H1 (cell line): ENCODE measurements around the gene ALDH5A1. TPM values are rescaled to one million over a fixed set of nuclear protein-coding genes. Genes with fewer than 3 reads are reported as not detected.

ENCODE experiments used
- CTCF ChIA-PET: fragments of 300-600 bp; sonication (Branson Sonifier 250); formaldehyde crosslinking; loops from one replicate; lab custom pipeline; 2021; ENCODE audit not compliant: partially characterized antibody; lab: Charles Lee
- POLR2A ChIA-PET: fragments of 300-600 bp; sonication (Branson Sonifier 250); formaldehyde crosslinking; loops from one replicate; lab custom pipeline; 2021; ENCODE audit warnings: inconsistent platforms; ENCODE audit not compliant: partially characterized antibody; lab: Charles Lee
- DNase-seq, 2 experiments: peaks; one replicate each; pipeline versions ENCODE4 v3.0.0 to v3.0.0-alpha.2; 2010 to 2022; ENCODE audit warnings: low spot score in 2 of 2, low read depth in 1 of 2, mixed read lengths in 1 of 2
- FAIRE-seq: peaks from 2 replicates; lab custom pipeline; 2011; peaks lifted over from hg19 to GRCh38; lab: Jason Lieb, UNC
- H2AFZ ChIP-seq: 2 replicates; pipeline ENCODE4 v1.8.1; 2012; ENCODE audit warnings: low read length, inconsistent platforms
- H2AK5ac ChIP-seq: 2 replicates; pipeline ENCODE4 v1.6.1; 2013; ENCODE audit warnings: low read depth, low read length
- H2BK120ac ChIP-seq: replicated peaks from 2 replicates; pipeline ENCODE3; 2013; ENCODE audit warnings: low read depth, low read length, inconsistent platforms
- H2BK12ac ChIP-seq: 2 replicates; pipeline ENCODE4 v1.6.1; 2013; ENCODE audit warnings: low read depth, low read length
- H2BK15ac ChIP-seq: 2 replicates; pipeline ENCODE4 v1.6.1; 2013; ENCODE audit warnings: low read length
- H2BK20ac ChIP-seq: 2 replicates; pipeline ENCODE4 v1.6.1; 2013; ENCODE audit warnings: low read length
- H2BK5ac ChIP-seq: 2 replicates; pipeline ENCODE4 v1.6.1; 2013; ENCODE audit warnings: low read depth, low read length
- H3K14ac ChIP-seq: 2 replicates; pipeline ENCODE4 v1.6.1; 2013; ENCODE audit warnings: inconsistent platforms; ENCODE audit not compliant: insufficient read length
- H3K18ac ChIP-seq: 2 replicates; pipeline ENCODE4 v1.6.1; 2013; ENCODE audit warnings: low read length; ENCODE audit errors: extremely low read depth
- H3K23ac ChIP-seq: 2 replicates; pipeline ENCODE4 v1.6.1; 2013; ENCODE audit warnings: inconsistent platforms; ENCODE audit not compliant: insufficient read length
- H3K23me2 ChIP-seq: 2 replicates; pipeline ENCODE4 v1.6.1; 2013; ENCODE audit warnings: low read depth, low read length
- H3K27ac ChIP-seq: 2 replicates; pipeline ENCODE4 v1.6.1; 2011; ENCODE audit warnings: low read depth, low read length, inconsistent platforms
- H3K27me3 ChIP-seq, 4 experiments: replicated peaks in 1 of 4; 1 replicate in 1 of 4; 2 replicates in 3 of 4; pipeline versions ENCODE4 v1.6.1 to v1.8.1; 2011 to 2013; ENCODE audit warnings: low read length in 3 of 4, mild to moderate bottlenecking in 3 of 4, inconsistent platforms in 2 of 4, mixed read lengths in 2 of 4, moderate library complexity in 1 of 4; ENCODE audit not compliant: control insufficient read depth in 3 of 4, insufficient read depth in 3 of 4; ENCODE audit errors: extremely low read depth in 1 of 4
- H3K36me3 ChIP-seq, 4 experiments: 2 replicates each; pipeline versions ENCODE4 v1.6.1 to v1.8.1; 2011 to 2013; ENCODE audit warnings: mild to moderate bottlenecking in 4 of 4, low read length in 3 of 4, moderate library complexity in 2 of 4, control low read depth in 1 of 4, inconsistent platforms in 1 of 4; ENCODE audit not compliant: insufficient read depth in 4 of 4, control insufficient read depth in 2 of 4
- H3K4ac ChIP-seq: replicated peaks from 2 replicates; pipeline ENCODE3; 2013; ENCODE audit warnings: low read length, low read depth, mixed read lengths, inconsistent platforms; ENCODE audit not compliant: insufficient read length
- H3K4me1 ChIP-seq, 4 experiments: replicated peaks in 1 of 4; 1 replicate in 1 of 4; 2 replicates in 3 of 4; pipeline versions ENCODE4 v1.6.1 to v1.8.1; 2011 to 2013; ENCODE audit warnings: low read length in 3 of 4, inconsistent platforms in 2 of 4, mixed read lengths in 1 of 4; ENCODE audit not compliant: insufficient read depth in 4 of 4, control insufficient read depth in 3 of 4
- H3K4me2 ChIP-seq, 2 experiments: 2 replicates each; pipeline versions ENCODE4 v1.6.1 to v1.8.1; 2011 to 2013; ENCODE audit warnings: low read depth in 2 of 2, low read length in 2 of 2, control low read depth in 1 of 2, inconsistent platforms in 1 of 2, mild to moderate bottlenecking in 1 of 2; ENCODE audit not compliant: insufficient read depth in 1 of 2
- H3K4me3 ChIP-seq, 4 experiments: fragments of 200-600, 300-600 bp in 1 of 4; sonication (generic), shearing (Covaris generic), sonication (Bioruptor Twin) in 1 of 4; 2 replicates each; pipeline versions ENCODE4 v1.5.1 to v1.8.1; 2011 to 2016; ENCODE audit warnings: low read length in 4 of 4, low read depth in 3 of 4, control low read depth in 2 of 4, inconsistent platforms in 2 of 4, mild to moderate bottlenecking in 2 of 4, mixed read lengths in 1 of 4, moderate library complexity in 1 of 4; ENCODE audit not compliant: insufficient read depth in 2 of 4; ENCODE audit errors: extremely low read depth in 1 of 4
- H3K56ac ChIP-seq: replicated peaks from 2 replicates; pipeline ENCODE3; 2013; ENCODE audit warnings: low read depth, mild to moderate bottlenecking, mixed read lengths, low read length, inconsistent platforms; ENCODE audit not compliant: insufficient read length
- H3K79me1 ChIP-seq: 2 replicates; pipeline ENCODE4 v1.6.1; 2013; ENCODE audit warnings: low read depth, low read length, control low read depth
- H3K79me2 ChIP-seq, 2 experiments: 2 replicates each; pipeline versions ENCODE4 v1.6.1 to v1.8.1; 2012 to 2013; ENCODE audit warnings: low read length in 2 of 2, mild to moderate bottlenecking in 2 of 2, inconsistent platforms in 1 of 2; ENCODE audit not compliant: insufficient read depth in 2 of 2, control insufficient read depth in 1 of 2
- H3K9ac ChIP-seq, 4 experiments: replicated peaks in 1 of 4; 1 replicate in 1 of 4; 2 replicates in 3 of 4; pipeline versions ENCODE4 v1.6.1 to v1.8.1; 2011 to 2013; ENCODE audit warnings: low read depth in 3 of 4, low read length in 3 of 4, control low read depth in 2 of 4, mild to moderate bottlenecking in 2 of 4, moderate library complexity in 2 of 4, inconsistent platforms in 1 of 4; ENCODE audit errors: extremely low read depth in 1 of 4
- H3K9me3 ChIP-seq, 2 experiments: 2 replicates each; pipeline versions ENCODE4 v1.6.1 to v1.8.1; 2012 to 2013; ENCODE audit warnings: mild to moderate bottlenecking in 2 of 2, moderate library complexity in 2 of 2, control low read depth in 1 of 2, inconsistent platforms in 1 of 2, low read depth in 1 of 2, low read length in 1 of 2, mixed read lengths in 1 of 2; ENCODE audit not compliant: insufficient read depth in 2 of 2
- H4K20me1 ChIP-seq, 2 experiments: replicated peaks in 1 of 2; 2 replicates each; pipeline versions ENCODE3 to v1.8.1; 2011 to 2013; ENCODE audit warnings: inconsistent platforms in 2 of 2, low read length in 2 of 2, mild to moderate bottlenecking in 1 of 2; ENCODE audit not compliant: insufficient read depth in 2 of 2, control insufficient read depth in 1 of 2
- H4K5ac ChIP-seq: 2 replicates; pipeline ENCODE4 v1.6.1; 2013; ENCODE audit warnings: low read length, low read depth, mixed read lengths, inconsistent platforms; ENCODE audit not compliant: insufficient read length
- H4K8ac ChIP-seq: 2 replicates; pipeline ENCODE4 v1.8.0; 2013; ENCODE audit warnings: mild to moderate bottlenecking, moderate library complexity, low read length, inconsistent platforms; ENCODE audit not compliant: insufficient read depth; ENCODE audit errors: extremely low read depth
- H4K91ac ChIP-seq: replicated peaks from 2 replicates; pipeline ENCODE3; 2013; ENCODE audit warnings: low read length, mixed read lengths, inconsistent platforms; ENCODE audit not compliant: insufficient read length
- ASH2L ChIP-seq: fragments of 200-600, 300-600 bp; sonication (generic); IDR thresholded peaks from one replicate; pipeline ENCODE4 v1.7.1; 2017; ENCODE audit warnings: low read length
- E2F6 ChIP-seq: IDR thresholded peaks from 2 replicates; pipeline ENCODE4 v1.6.1; 2012; ENCODE audit warnings: inconsistent platforms
- EP300 ChIP-seq, 2 experiments: IDR thresholded peaks; 1 replicate in 1 of 2; 2 replicates in 1 of 2; pipeline ENCODE4 v1.6.1; 2011 to 2012; ENCODE audit warnings: low read depth in 2 of 2, low read length in 2 of 2, mild to moderate bottlenecking in 2 of 2, borderline replicate concordance in 1 of 2, inconsistent platforms in 1 of 2, moderate library complexity in 1 of 2
- FOSL1 ChIP-seq: IDR thresholded peaks from 2 replicates; pipeline ENCODE4 v1.6.1; 2011; ENCODE audit warnings: mild to moderate bottlenecking, low read depth, low read length, moderate library complexity; ENCODE audit not compliant: insufficient read depth
- GTF2F1 ChIP-seq: IDR thresholded peaks from 2 replicates; pipeline ENCODE4 v1.6.1; 2012; ENCODE audit warnings: low read depth, low read length, improper control_type of control experiment, borderline replicate concordance
- KDM4A ChIP-seq: IDR thresholded peaks from one replicate; pipeline ENCODE4 v1.7.1; 2012; ENCODE audit warnings: low read depth, mild to moderate bottlenecking, moderate library complexity, low read length, inconsistent platforms; ENCODE audit not compliant: severe bottlenecking
- KDM5A ChIP-seq: fragments of 200-600 bp; IDR thresholded peaks from 2 replicates; pipeline ENCODE4 v1.7.1; 2012; ENCODE audit warnings: mild to moderate bottlenecking, low read length, inconsistent platforms, mixed read lengths
- NANOG ChIP-seq: IDR thresholded peaks from 2 replicates; pipeline ENCODE4 v1.6.1; 2011; ENCODE audit warnings: low read length, low read depth, mild to moderate bottlenecking, inconsistent platforms; ENCODE audit not compliant: insufficient read depth, poor library complexity, severe bottlenecking
- SIX5 ChIP-seq: IDR thresholded peaks from 2 replicates; pipeline ENCODE4 v1.6.1; 2011; ENCODE audit warnings: mild to moderate bottlenecking, low read depth, low read length
- SP1 ChIP-seq: IDR thresholded peaks from 2 replicates; pipeline ENCODE4 v1.6.1; 2011; ENCODE audit warnings: low read depth, low read length
- TAF7 ChIP-seq: optimal IDR thresholded peaks from 2 replicates; pipeline ENCODE3; 2011; ENCODE audit warnings: low read depth, mild to moderate bottlenecking, inconsistent platforms, low read length, moderate library complexity, borderline replicate concordance
- TCF12 ChIP-seq: IDR thresholded peaks from 2 replicates; pipeline ENCODE4 v1.6.1; 2011; ENCODE audit warnings: low read depth, mild to moderate bottlenecking, low read length
- WGBS, 2 experiments: shearing (Covaris generic) in 1 of 2; methylation state at CpG; one replicate each; pipeline versions ENCODE4 v1.1.6 to v1.1.7; 2013 to 2015; ENCODE audit warnings: low lambda C conversion rate in 2 of 2, mixed read lengths in 2 of 2, inconsistent platforms in 1 of 2, low coverage in 1 of 2, missing lambda C conversion rate in 1 of 2; ENCODE audit not compliant: insufficient replicate concordance in 2 of 2, insufficient coverage in 1 of 2, insufficient read length in 1 of 2; ENCODE audit errors: extremely low coverage in 1 of 2, missing lambda C conversion rate in 1 of 2; 5-methylcytosine and 5-hydroxymethylcytosine counted together
- polyA plus RNA-seq, 7 experiments: library from polyadenylated mRNA; depleted of rRNA in 3 of 7; stranded (reverse) in 5 of 7; unstranded in 2 of 7; fragments of >200 nt in 5 of 7; fragments of 200-250 nt in 2 of 7; gene quantifications; 1 replicate in 5 of 7; 2 replicates in 1 of 7; 4 replicates in 1 of 7; pipeline versions ENCODE4 v1.2.1 to v1.2.3, GENCODE V29; 2011 to 2013; ENCODE audit warnings: missing spikeins in 2 of 7, mixed read lengths in 2 of 7
- total RNA-seq: library from RNA; stranded (reverse); fragmentation: NEBNext Ultra II Directional; extraction: Animal tissue kit (Norgen Biotek cat#: 25700); gene quantifications from 2 replicates; pipeline ENCODE4 v1.2.1, GENCODE V29; 2021

The ALDH5A1 gene
- total and polyA plus RNA-seq, 2 of the 8 experiments (the other 6 are each of a cell fraction or from before 2014, with no cell fraction given): 1.5 to 2.4 TPM

GRCh38 chr6:24551139-24551538 is 56.4 kb downstream of the ALDH5A1 start:
- Histone ChIP-seq H3K18ac (no peak overlapping the region), H4K91ac (no peak overlapping the region), H4K8ac (no peak overlapping the region), H4K5ac (no peak overlapping the region), H3K4ac (no peak overlapping the region), H3K23ac (no peak overlapping the region), H3K79me2 (no peaks in the 10 kb centered on the region), H3K27me3 (no peaks in the 10 kb centered on the region), H3K9me3 (no peaks in the 10 kb centered on the region), H2BK120ac (no peak overlapping the region), H3K56ac (no peak overlapping the region), H3K4me2 (no peak overlapping the region), H2AK5ac (no peak overlapping the region), H4K20me1 (no peaks in the 10 kb centered on the region), H2BK20ac (no peak overlapping the region), H3K36me3 (no peaks in the 10 kb centered on the region), H3K27ac (no peak overlapping the region), H3K4me3 (no peak overlapping the region), H2BK12ac (no peak overlapping the region), H3K9ac (no peak overlapping the region), H3K4me1 (no peaks in the 10 kb centered on the region), H2BK5ac (no peak overlapping the region), H3K14ac (no peak overlapping the region), H3K79me1 (no peaks in the 10 kb centered on the region), H3K23me2 (no peaks in the 10 kb centered on the region), H2AFZ (no peak overlapping the region), H2BK15ac (no peak overlapping the region)
- CTCF ChIA-PET: interaction anchor here (0.9 to 3.9 kb wide), 7 partner anchors 12 to 475 kb away, joined by 3 to 15 read pairs (median 4); no protein-coding TSS in a partner anchor
- POLR2A ChIA-PET: interaction anchor here (0.9 to 1.1 kb wide), 2 partner anchors 50 to 56 kb away, joined by 3 to 5 read pairs; partner anchors contain the start of gene ALDH5A1
- no peak for DNase-seq
- no peak for FAIRE-seq
- WGBS, 2 experiments: 85% methylated on average over 5 of the region's 5 CpGs; no CpG with 5 or more reads in 1 of the 2 experiments
- TF ChIP-seq KDM5A (no peak), TCF12 (no peak), KDM4A (no peak), NANOG (no peak), SP1 (no peak), ASH2L (no peak), GTF2F1 (no peak), E2F6 (no peak), EP300 (IDR thresholded peaks at IDR 0.05; ENCODE audit: borderline replicate concordance in 1 of 2, low read depth in 2 of 2, low read length in 2 of 2) (no peak), TAF7 (no peak), SIX5 (no peak), FOSL1 (no peak)
